H9 (cell line): ENCODE results near the gene KRT80. TPM values are rescaled to one million over a fixed set of nuclear protein-coding genes. Genes with fewer than 3 reads are reported as not detected.

Experiments
- DNase-seq: peaks from one replicate; pipeline ENCODE4 v3.0.0-alpha.2; 2017
- H2AFZ ChIP-seq: one replicate; pipeline ENCODE4 v1.6.1; 2013; ENCODE audit warnings: mild to moderate bottlenecking, low read length, control low read depth, moderate library complexity
- H2AK5ac ChIP-seq: 2 replicates; pipeline ENCODE4 v1.6.1; 2013; ENCODE audit warnings: low read length, control low read depth, mixed read lengths; ENCODE audit not compliant: insufficient read length
- H2BK120ac ChIP-seq: one replicate; pipeline ENCODE4 v1.6.1; 2013; ENCODE audit warnings: low read depth, mild to moderate bottlenecking, low read length, control low read depth, inconsistent platforms; ENCODE audit not compliant: poor library complexity, severe bottlenecking
- H2BK12ac ChIP-seq: 2 replicates; pipeline ENCODE4 v1.6.1; 2013; ENCODE audit warnings: low read length, control low read depth, mixed read lengths, low read depth; ENCODE audit not compliant: insufficient read length
- H2BK15ac ChIP-seq: 2 replicates; pipeline ENCODE4 v1.6.1; 2013; ENCODE audit warnings: low read depth, low read length, control low read depth
- H2BK20ac ChIP-seq: one replicate; pipeline ENCODE4 v1.6.1; 2013; ENCODE audit warnings: low read depth, mild to moderate bottlenecking, low read length, control low read depth, inconsistent platforms; ENCODE audit not compliant: poor library complexity, severe bottlenecking
- H2BK5ac ChIP-seq: 2 replicates; pipeline ENCODE4 v1.6.1; 2013; ENCODE audit warnings: low read length, control low read depth, mixed read lengths; ENCODE audit not compliant: insufficient read length
- H3K14ac ChIP-seq: 2 replicates; pipeline ENCODE4 v1.6.1; 2013; ENCODE audit warnings: low read length, control low read depth; ENCODE audit not compliant: insufficient read depth
- H3K18ac ChIP-seq: 2 replicates; pipeline ENCODE4 v1.6.1; 2013; ENCODE audit warnings: low read depth, mild to moderate bottlenecking, mixed read lengths, low read length, control low read depth; ENCODE audit not compliant: insufficient read length
- H3K23ac ChIP-seq: 2 replicates; pipeline ENCODE4 v1.6.1; 2013; ENCODE audit warnings: low read length, control low read depth, mixed read lengths, low read depth; ENCODE audit not compliant: insufficient read length
- H3K23me2 ChIP-seq: 2 replicates; pipeline ENCODE4 v1.6.1; 2013; ENCODE audit warnings: low read depth, mild to moderate bottlenecking, mixed read lengths, low read length, control low read depth; ENCODE audit not compliant: insufficient read length, poor library complexity, severe bottlenecking
- H3K27ac ChIP-seq: 2 replicates; pipeline ENCODE4 v1.5.1; 2013; ENCODE audit warnings: low read length, control low read depth, mixed read lengths, low read depth; ENCODE audit not compliant: insufficient read length
- H3K27me3 ChIP-seq: 2 replicates; pipeline ENCODE4 v1.6.1; 2013; ENCODE audit warnings: low read length, control low read depth, inconsistent platforms; ENCODE audit not compliant: insufficient read depth
- H3K4ac ChIP-seq: 2 replicates; pipeline ENCODE4 v1.6.1; 2013; ENCODE audit warnings: low read depth, mild to moderate bottlenecking, control low read depth, inconsistent platforms, low read length, moderate library complexity
- H3K4me1 ChIP-seq: 2 replicates; pipeline ENCODE4 v1.6.1; 2013; ENCODE audit warnings: low read length, control low read depth, inconsistent platforms; ENCODE audit not compliant: insufficient read depth
- H3K4me2 ChIP-seq: 2 replicates; pipeline ENCODE4 v1.6.1; 2013; ENCODE audit warnings: low read length, control low read depth, mixed read lengths; ENCODE audit not compliant: insufficient read length, insufficient read depth
- H3K56ac ChIP-seq: 2 replicates; pipeline ENCODE4 v1.6.1; 2013; ENCODE audit warnings: low read depth, mild to moderate bottlenecking, mixed read lengths, low read length, control low read depth; ENCODE audit not compliant: insufficient read length
- H3K79me1 ChIP-seq: 2 replicates; pipeline ENCODE4 v1.6.1; 2013; ENCODE audit warnings: low read depth, mild to moderate bottlenecking, moderate library complexity, low read length, control low read depth, inconsistent platforms; ENCODE audit not compliant: insufficient read depth, poor library complexity, severe bottlenecking
- H3K79me2 ChIP-seq: 2 replicates; pipeline ENCODE4 v1.6.1; 2013; ENCODE audit warnings: low read length, control low read depth, inconsistent platforms; ENCODE audit not compliant: insufficient read depth
- H3K9ac ChIP-seq: 2 replicates; pipeline ENCODE4 v1.6.1; 2013; ENCODE audit warnings: low read length, control low read depth, mixed read lengths; ENCODE audit not compliant: insufficient read length; ENCODE audit errors: extremely low read depth
- H3K9me3 ChIP-seq: one replicate; pipeline ENCODE4 v1.6.1; 2013; ENCODE audit warnings: low read depth, low read length, inconsistent platforms; ENCODE audit not compliant: control insufficient read depth
- H3T11ph ChIP-seq: one replicate; pipeline ENCODE4 v1.6.1; 2013; ENCODE audit warnings: mild to moderate bottlenecking, low read length, control low read depth, inconsistent platforms
- H4K20me1 ChIP-seq: one replicate; pipeline ENCODE4 v1.6.1; 2013; ENCODE audit not compliant: control insufficient read depth, insufficient read length, insufficient read depth
- H4K5ac ChIP-seq: 2 replicates; pipeline ENCODE4 v1.6.1; 2013; ENCODE audit warnings: low read depth, mild to moderate bottlenecking, mixed read lengths, low read length, control low read depth; ENCODE audit not compliant: insufficient read length
- H4K8ac ChIP-seq: replicated peaks from 2 replicates; pipeline ENCODE4 v1.6.1; 2013; ENCODE audit warnings: low read length, control low read depth, mixed read lengths, low read depth; ENCODE audit not compliant: insufficient read length
- H4K91ac ChIP-seq: 2 replicates; pipeline ENCODE4 v1.6.1; 2013; ENCODE audit warnings: low read depth, mild to moderate bottlenecking, moderate library complexity, mixed read lengths, low read length, control low read depth; ENCODE audit not compliant: insufficient read length
- H3K27ac Mint-ChIP-seq, 3 experiments: 2 replicates in 2 of 3; 3 replicates in 1 of 3; pipeline ENCODE4 v1.8.0; 2020 to 2021; ENCODE audit warnings: mixed read lengths in 3 of 3, mild to moderate bottlenecking in 1 of 3, moderate library complexity in 1 of 3
- H3K27me3 Mint-ChIP-seq: 2 replicates; pipeline ENCODE4 v1.8.0; 2021; ENCODE audit warnings: low read depth, mild to moderate bottlenecking, moderate library complexity, mixed read lengths
- H3K36me3 Mint-ChIP-seq, 3 experiments: 2 replicates in 2 of 3; 3 replicates in 1 of 3; pipeline ENCODE4 v1.8.0; 2020 to 2021; ENCODE audit warnings: low read depth in 3 of 3, mixed read lengths in 3 of 3; ENCODE audit not compliant: insufficient read depth in 1 of 3
- H3K4me1 Mint-ChIP-seq, 2 experiments: 2 replicates each; pipeline ENCODE4 v1.8.0; 2020; ENCODE audit warnings: mixed read lengths in 2 of 2
- H3K4me3 Mint-ChIP-seq, 2 experiments: 2 replicates in 1 of 2; 3 replicates in 1 of 2; pipeline ENCODE4 v1.8.0; 2020 to 2021; ENCODE audit warnings: mild to moderate bottlenecking in 2 of 2, mixed read lengths in 2 of 2, moderate library complexity in 1 of 2
- H3K9me3 Mint-ChIP-seq, 2 experiments: 2 replicates in 1 of 2; 3 replicates in 1 of 2; pipeline ENCODE4 v1.8.0; 2020; ENCODE audit warnings: mild to moderate bottlenecking in 2 of 2, mixed read lengths in 2 of 2, moderate library complexity in 1 of 2
- CTCF ChIP-seq: fragments of 200-600 bp; sonication (generic); conservative IDR thresholded peaks from 3 replicates; pipeline ENCODE4 v1.8.0; 2021; ENCODE audit warnings: antibody characterized with exemption, mild to moderate bottlenecking
- WGBS: extraction: QIAGEN DNeasy Blood & Tissue Kit; methylation state at CpG from one replicate; pipeline ENCODE4 v1.1.7; 2013; ENCODE audit warnings: missing lambda C conversion rate, low lambda C conversion rate, mixed read lengths; ENCODE audit not compliant: insufficient read length; ENCODE audit errors: extremely low coverage; 5-methylcytosine and 5-hydroxymethylcytosine counted together
- total RNA-seq: library from RNA; stranded (reverse); gene quantifications from 2 replicates; pipeline ENCODE4 v1.2.1, GENCODE V29; 2021

KRT80 gene
- total RNA-seq, 1 experiment from 2014 or later = not detected

- H3K18ac ChIP-seq = no peak overlapping the region
- H3K9me3 ChIP-seq = no peaks in the 10 kb centered on the region
- no peak overlapping the region for H4K5ac ChIP-seq
- no peak for DNase-seq
- no peak overlapping the region for H4K8ac ChIP-seq
- H4K91ac ChIP-seq = no peak overlapping the region
- peaks cover 2% of the 10 kb centered on the region; the same call in 1 of the 2 replicates for H3K4me1 ChIP-seq
- H2BK120ac ChIP-seq = no peak overlapping the region
- no peaks in the 10 kb centered on the region for H4K20me1 ChIP-seq
- H3K79me1 ChIP-seq = no peaks in the 10 kb centered on the region
- no CpG with 5 or more reads among the region's 8 CpGs for WGBS
- H2BK20ac ChIP-seq = no peak overlapping the region
- no peak overlapping the region for H3K4ac ChIP-seq
- no peak overlapping the region for H3T11ph ChIP-seq
- H2BK5ac ChIP-seq = no peak overlapping the region
- H3K23me2 ChIP-seq = no peaks in the 10 kb centered on the region
- TF ChIP-seq CTCF = no peak
- peaks cover 38 to 56% of the 10 kb centered on the region in 2 experiments for H3K4me1 Mint-ChIP-seq
- H3K27me3 Mint-ChIP-seq = peaks cover 16% of the 10 kb centered on the region
- H2BK12ac ChIP-seq = no peak overlapping the region
- H2AK5ac ChIP-seq = no peak overlapping the region
- H3K27ac Mint-ChIP-seq = no peak overlapping the region
- no peak overlapping the region; the same call in 1 of the 2 replicates for H3K14ac ChIP-seq
- no peaks in the 10 kb centered on the region for H3K27me3 ChIP-seq
- no peak overlapping the region for H3K27ac ChIP-seq
- H3K36me3 Mint-ChIP-seq = no peaks in the 10 kb centered on the region
- H3K23ac ChIP-seq = no peak overlapping the region
- no peaks in the 10 kb centered on the region for H3K79me2 ChIP-seq
- H3K4me3 Mint-ChIP-seq = no peak overlapping the region
- H2BK15ac ChIP-seq = no peak overlapping the region
- no peaks in the 10 kb centered on the region; a peak in 1 of 5 replicates for H3K9me3 Mint-ChIP-seq
- H3K4me2 ChIP-seq = no peak overlapping the region
- H2AFZ ChIP-seq = no peak overlapping the region
- H3K56ac ChIP-seq = no peak overlapping the region
- no peak overlapping the region for H3K9ac ChIP-seq
Measured at GRCh38 chr12:52183971-52184370, 7.8 kb downstream of the KRT80 start.
